HL-60 (cell line): Measurements from ENCODE around the gene SLC18B1.

Source experiments
- DNase-seq, 2 experiments: peaks; one replicate each; pipeline ENCODE4 v3.0.0-alpha.2; 2010 to 2020; ENCODE audit warnings: low read depth in 1 of 2, low spot score in 1 of 2
- H3K27ac ChIP-seq: fragments of 250-450 bp; sonication (Bioruptor Pico); replicated peaks from 2 replicates; pipeline ENCODE4 v1.5.1; 2020; ENCODE audit warnings: mild to moderate bottlenecking, moderate library complexity
- H3K27me3 ChIP-seq: fragments of 250-450 bp; sonication (Bioruptor Pico); 2 replicates; pipeline ENCODE4 v1.5.1; 2021; ENCODE audit warnings: mild to moderate bottlenecking, moderate library complexity; ENCODE audit not compliant: insufficient read depth, poor library complexity, severe bottlenecking
- H3K4me3 ChIP-seq: replicated peaks from 2 replicates; pipeline ENCODE4 v1.5.1; 2011; ENCODE audit warnings: mild to moderate bottlenecking, control low read depth, low read length; ENCODE audit not compliant: insufficient read depth
- GABPA ChIP-seq: IDR thresholded peaks from 2 replicates; pipeline ENCODE4 v1.6.1; 2012; ENCODE audit warnings: low read depth
- POLR2AphosphoS5 ChIP-seq: IDR thresholded peaks from 2 replicates; pipeline ENCODE4 v1.6.1; 2012; ENCODE audit warnings: low read depth
- SPI1 ChIP-seq: IDR thresholded peaks from 2 replicates; pipeline ENCODE4 v1.6.1; 2012; ENCODE audit warnings: low read depth, mild to moderate bottlenecking, borderline replicate concordance
- TF ChIP-seq, protein P1 (sequence below): IDR thresholded peaks from 2 replicates; pipeline ENCODE4 v1.6.1; 2012; ENCODE audit warnings: low read depth; ENCODE audit not compliant: insufficient replicate concordance
- TF ChIP-seq, protein P2 (sequence below): IDR thresholded peaks from one replicate; pipeline ENCODE4 v1.5.1; 2011; ENCODE audit warnings: low read length, control low read depth, inconsistent platforms; ENCODE audit not compliant: insufficient read depth

SLC18B1 gene

DNA sequence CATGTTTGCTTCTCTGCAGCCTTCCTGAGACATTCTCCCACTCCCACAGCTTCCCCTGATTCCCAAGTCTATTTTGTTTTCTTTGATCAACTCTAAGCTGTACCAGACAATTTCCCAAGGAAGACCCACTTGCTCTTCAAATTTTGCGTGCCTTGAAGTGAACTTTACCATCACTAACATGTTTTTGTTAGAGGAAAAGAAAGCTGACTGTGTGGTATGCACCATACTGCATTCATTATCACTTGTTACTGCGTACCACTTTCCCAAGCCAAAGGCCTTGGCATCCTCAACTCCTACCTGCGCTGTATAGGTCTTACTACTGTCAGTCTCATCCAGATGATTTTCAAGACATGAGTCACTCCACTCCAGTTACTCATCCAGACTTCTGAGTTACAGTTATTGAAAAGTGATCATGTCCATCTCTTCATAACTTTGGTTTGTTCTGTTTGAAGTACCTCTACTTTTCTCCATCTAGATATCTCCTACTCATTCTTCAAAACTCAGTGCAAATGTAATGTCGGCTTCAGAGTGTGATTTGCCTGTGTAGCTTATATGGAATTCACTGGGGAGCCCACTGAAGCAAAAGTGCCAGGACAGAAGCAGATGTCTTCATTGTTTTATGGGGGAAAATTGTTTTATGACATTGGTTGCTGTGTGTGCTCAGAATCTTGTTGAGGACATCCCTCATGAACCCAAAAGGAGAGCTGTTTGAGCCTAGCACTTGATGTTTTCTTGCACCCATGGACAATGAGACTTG, 21.1 kb upstream of the SLC18B1 start:
- Histone ChIP-seq H3K4me3 (no peak overlapping the region), H3K27me3 (no peaks in the 10 kb centered on the region), H3K27ac (no peak overlapping the region)
- DNase-seq: no peak
- peak; percentile 70 for TF ChIP-seq POLR2AphosphoS5
- TF ChIP-seq, protein P1, sequence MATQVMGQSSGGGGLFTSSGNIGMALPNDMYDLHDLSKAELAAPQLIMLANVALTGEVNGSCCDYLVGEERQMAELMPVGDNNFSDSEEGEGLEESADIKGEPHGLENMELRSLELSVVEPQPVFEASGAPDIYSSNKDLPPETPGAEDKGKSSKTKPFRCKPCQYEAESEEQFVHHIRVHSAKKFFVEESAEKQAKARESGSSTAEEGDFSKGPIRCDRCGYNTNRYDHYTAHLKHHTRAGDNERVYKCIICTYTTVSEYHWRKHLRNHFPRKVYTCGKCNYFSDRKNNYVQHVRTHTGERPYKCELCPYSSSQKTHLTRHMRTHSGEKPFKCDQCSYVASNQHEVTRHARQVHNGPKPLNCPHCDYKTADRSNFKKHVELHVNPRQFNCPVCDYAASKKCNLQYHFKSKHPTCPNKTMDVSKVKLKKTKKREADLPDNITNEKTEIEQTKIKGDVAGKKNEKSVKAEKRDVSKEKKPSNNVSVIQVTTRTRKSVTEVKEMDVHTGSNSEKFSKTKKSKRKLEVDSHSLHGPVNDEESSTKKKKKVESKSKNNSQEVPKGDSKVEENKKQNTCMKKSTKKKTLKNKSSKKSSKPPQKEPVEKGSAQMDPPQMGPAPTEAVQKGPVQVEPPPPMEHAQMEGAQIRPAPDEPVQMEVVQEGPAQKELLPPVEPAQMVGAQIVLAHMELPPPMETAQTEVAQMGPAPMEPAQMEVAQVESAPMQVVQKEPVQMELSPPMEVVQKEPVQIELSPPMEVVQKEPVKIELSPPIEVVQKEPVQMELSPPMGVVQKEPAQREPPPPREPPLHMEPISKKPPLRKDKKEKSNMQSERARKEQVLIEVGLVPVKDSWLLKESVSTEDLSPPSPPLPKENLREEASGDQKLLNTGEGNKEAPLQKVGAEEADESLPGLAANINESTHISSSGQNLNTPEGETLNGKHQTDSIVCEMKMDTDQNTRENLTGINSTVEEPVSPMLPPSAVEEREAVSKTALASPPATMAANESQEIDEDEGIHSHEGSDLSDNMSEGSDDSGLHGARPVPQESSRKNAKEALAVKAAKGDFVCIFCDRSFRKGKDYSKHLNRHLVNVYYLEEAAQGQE: no peak

DNA sequence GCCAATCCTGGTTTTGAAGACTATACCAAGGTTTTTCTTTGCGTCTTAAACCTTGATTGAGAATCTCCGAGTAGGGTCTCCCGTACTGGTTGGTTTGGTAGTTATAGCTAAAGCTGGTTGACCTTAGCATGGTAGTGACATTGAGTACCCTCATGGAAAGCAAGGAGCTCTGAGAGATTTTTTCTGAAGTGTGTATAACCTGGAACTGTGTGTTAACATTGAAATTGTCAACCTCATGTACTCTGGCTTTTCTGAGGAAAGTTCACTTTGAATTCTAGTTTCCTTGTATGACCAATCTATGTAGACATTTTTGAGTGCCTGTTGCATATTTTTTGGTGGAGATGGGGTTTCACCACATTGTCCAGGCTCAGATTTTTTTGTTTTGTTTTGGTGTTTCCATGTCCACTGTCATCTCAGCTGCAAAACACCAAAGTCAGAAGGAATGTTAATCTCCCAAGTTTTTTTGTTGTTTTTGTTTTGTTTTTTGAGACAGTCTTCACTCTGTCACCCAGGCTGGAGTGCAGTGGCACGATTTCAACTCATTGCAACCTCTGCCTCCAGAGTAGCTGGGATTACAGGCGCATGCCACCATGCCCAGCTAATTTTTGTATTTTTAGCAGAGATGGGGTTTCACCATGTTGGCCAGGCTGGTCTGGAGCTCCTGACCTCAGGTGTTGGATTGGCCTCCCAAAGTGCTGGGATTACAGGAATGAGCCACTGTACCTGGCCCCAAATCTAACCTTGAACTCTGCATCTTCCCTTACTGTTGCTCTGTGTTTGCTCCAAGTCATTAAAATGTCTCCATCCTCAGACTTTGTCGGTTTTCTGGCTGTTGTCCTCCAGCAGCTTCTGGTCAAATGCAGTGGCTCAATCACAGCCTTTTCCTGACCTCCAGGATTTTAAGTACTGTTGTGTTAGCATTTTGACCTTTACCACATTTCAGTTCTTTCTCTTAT, 20.2 kb upstream of the SLC18B1 start:
- H3K4me3 ChIP-seq: no peak overlapping the region
- H3K27me3 ChIP-seq: no peaks in the 10 kb centered on the region
- no peak for TF ChIP-seq SPI1
- TF ChIP-seq, protein P1: no peak
- no peak for TF ChIP-seq GABPA
- TF ChIP-seq POLR2AphosphoS5: 0 out of 2 replicates have a peak, but pooled peaks have one; percentile 23
- DNase-seq: no peak
- H3K27ac ChIP-seq: peak overlapping the region; percentile 7

DNA sequence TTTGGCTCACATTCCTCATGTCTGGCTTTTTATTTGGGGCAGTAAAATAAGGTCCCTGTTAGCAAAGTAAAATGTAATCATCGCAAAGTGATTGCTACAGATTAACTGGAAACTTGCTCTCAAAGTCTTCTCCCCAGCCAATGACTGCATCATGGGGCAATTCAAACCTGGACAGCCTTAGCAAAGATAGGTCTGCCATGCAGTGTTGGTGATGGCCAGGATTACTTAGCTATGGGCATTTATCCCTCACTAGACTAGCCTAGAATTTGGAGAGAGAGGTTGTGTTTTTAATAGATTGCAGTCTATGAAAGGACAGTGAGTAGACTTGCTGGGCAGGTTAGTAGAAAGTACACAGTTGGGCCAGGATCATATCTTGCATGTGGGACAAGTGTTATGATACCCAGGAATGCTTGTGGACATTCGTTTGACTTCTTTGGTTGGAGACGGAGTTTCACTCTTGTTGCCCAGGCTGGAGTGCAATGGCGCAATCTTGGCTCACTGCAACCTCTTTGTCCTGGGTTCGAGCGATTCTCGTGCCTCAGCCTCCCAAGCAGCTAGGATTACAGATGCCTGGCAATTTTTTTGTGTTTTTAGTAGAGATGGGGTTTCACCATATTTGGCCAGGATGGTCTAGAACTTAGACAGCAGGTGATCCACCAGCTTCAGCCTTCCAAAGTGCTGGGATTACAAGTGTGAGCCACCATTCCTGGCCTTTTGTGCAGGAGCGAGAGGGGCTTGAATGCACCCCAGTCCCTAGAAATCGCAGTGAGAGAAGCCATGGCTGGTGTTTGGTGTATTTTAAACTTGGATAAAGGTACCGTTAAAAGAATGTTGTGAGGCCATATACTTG, 19.3 kb upstream of the SLC18B1 start:
- H3K27ac ChIP-seq: peak overlapping the region; percentile 7
- H3K4me3 ChIP-seq: no peak overlapping the region
- TF ChIP-seq SPI1 (no peak), POLR2AphosphoS5 (peak; percentile 62)
- no peaks in the 10 kb centered on the region for H3K27me3 ChIP-seq
- DNase-seq: no peak

DNA sequence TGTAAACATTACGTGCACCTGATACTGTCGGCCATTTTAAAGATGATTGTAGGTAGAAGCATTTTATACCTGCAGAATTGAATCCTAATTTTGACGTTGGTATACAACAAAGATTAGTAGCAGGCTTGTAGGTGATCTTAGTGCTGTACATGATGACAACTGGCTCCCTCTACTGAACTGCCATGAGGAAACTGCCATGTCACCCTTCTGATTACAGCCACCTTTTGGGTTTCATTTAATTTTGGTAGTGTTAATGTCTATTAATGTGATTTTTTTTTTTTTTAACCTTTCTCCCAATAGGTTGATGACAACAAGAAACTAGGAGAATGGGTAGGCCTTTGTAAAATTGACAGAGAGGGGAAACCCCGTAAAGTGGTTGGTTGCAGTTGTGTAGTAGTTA, 18.2 kb upstream of the SLC18B1 start:
- no peak for DNase-seq
- peak overlapping the region; percentile 72 for H3K4me3 ChIP-seq
- H3K27me3 ChIP-seq: no peaks in the 10 kb centered on the region
- no peak overlapping the region; the same call in 1 of the 2 replicates for H3K27ac ChIP-seq
- TF ChIP-seq, protein P2, sequence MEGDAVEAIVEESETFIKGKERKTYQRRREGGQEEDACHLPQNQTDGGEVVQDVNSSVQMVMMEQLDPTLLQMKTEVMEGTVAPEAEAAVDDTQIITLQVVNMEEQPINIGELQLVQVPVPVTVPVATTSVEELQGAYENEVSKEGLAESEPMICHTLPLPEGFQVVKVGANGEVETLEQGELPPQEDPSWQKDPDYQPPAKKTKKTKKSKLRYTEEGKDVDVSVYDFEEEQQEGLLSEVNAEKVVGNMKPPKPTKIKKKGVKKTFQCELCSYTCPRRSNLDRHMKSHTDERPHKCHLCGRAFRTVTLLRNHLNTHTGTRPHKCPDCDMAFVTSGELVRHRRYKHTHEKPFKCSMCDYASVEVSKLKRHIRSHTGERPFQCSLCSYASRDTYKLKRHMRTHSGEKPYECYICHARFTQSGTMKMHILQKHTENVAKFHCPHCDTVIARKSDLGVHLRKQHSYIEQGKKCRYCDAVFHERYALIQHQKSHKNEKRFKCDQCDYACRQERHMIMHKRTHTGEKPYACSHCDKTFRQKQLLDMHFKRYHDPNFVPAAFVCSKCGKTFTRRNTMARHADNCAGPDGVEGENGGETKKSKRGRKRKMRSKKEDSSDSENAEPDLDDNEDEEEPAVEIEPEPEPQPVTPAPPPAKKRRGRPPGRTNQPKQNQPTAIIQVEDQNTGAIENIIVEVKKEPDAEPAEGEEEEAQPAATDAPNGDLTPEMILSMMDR: no peak
